Keratinocyte (primary cell): ENCODE data around the gene TRMT61A. TPM values are rescaled to one million over a fixed set of nuclear protein-coding genes. Genes with fewer than 3 reads are reported as not detected.

Source experiments
- DNase-seq: peaks from one replicate; pipeline ENCODE4 v3.0.0-alpha.2; 2011; ENCODE audit warnings: low read depth, missing footprints, low spot score
- FAIRE-seq: peaks from 2 replicates; lab custom pipeline; 2011; peaks lifted over from hg19 to GRCh38; lab: Jason Lieb, UNC
- H2AFZ ChIP-seq: 2 replicates; pipeline ENCODE4 v1.6.0; 2012; ENCODE audit warnings: low read length, control low read depth, inconsistent platforms; ENCODE audit not compliant: control insufficient read depth
- H3K27ac ChIP-seq: 2 replicates; pipeline ENCODE4 v1.5.1; 2011; ENCODE audit warnings: low read length; ENCODE audit not compliant: control insufficient read depth, insufficient read depth
- H3K27me3 ChIP-seq: 3 replicates; pipeline ENCODE4 v1.6.0; 2011; ENCODE audit warnings: low read length; ENCODE audit not compliant: control insufficient read depth, insufficient read depth; ENCODE audit errors: extremely low read depth
- H3K36me3 ChIP-seq, 2 experiments: 2 replicates in 1 of 2; 3 replicates in 1 of 2; pipeline ENCODE4 v1.5.1; 2011; ENCODE audit warnings: low read length in 2 of 2, mild to moderate bottlenecking in 1 of 2; ENCODE audit not compliant: control insufficient read depth in 2 of 2, insufficient read depth in 2 of 2; ENCODE audit errors: extremely low read depth in 1 of 2
- H3K4me1 ChIP-seq: 3 replicates; pipeline ENCODE4 v1.5.1; 2011; ENCODE audit warnings: low read length; ENCODE audit not compliant: control insufficient read depth, insufficient read depth; ENCODE audit errors: extremely low read depth
- H3K4me2 ChIP-seq: 3 replicates; pipeline ENCODE4 v1.6.0; 2011; ENCODE audit warnings: low read depth, low read length; ENCODE audit not compliant: control insufficient read depth, insufficient read depth; ENCODE audit errors: extremely low read depth
- H3K4me3 ChIP-seq, 3 experiments: fragments of 200-600 bp in 1 of 3; sonication (generic) in 1 of 3; 2 replicates in 2 of 3; 3 replicates in 1 of 3; pipeline ENCODE4 v1.5.1; 2011 to 2016; ENCODE audit warnings: low read length in 3 of 3, mild to moderate bottlenecking in 3 of 3, control low read depth in 2 of 3, inconsistent platforms in 1 of 3, low read depth in 1 of 3, mixed read lengths in 1 of 3, mixed run types in 1 of 3, moderate library complexity in 1 of 3; ENCODE audit not compliant: control insufficient read depth in 2 of 3, insufficient read depth in 2 of 3; ENCODE audit errors: extremely low read depth in 1 of 3
- H3K79me2 ChIP-seq: 2 replicates; pipeline ENCODE4 v1.6.0; 2012; ENCODE audit warnings: low read length; ENCODE audit not compliant: control insufficient read depth, insufficient read depth
- H3K9ac ChIP-seq: 3 replicates; pipeline ENCODE4 v1.6.0; 2011; ENCODE audit warnings: low read length; ENCODE audit not compliant: control insufficient read depth, insufficient read depth; ENCODE audit errors: extremely low read depth
- H3K9me1 ChIP-seq: 3 replicates; pipeline ENCODE4 v1.6.0; 2011; ENCODE audit warnings: low read length; ENCODE audit not compliant: control insufficient read depth, insufficient read depth; ENCODE audit errors: extremely low read depth
- H3K9me3 ChIP-seq: 2 replicates; pipeline ENCODE4 v1.5.1; 2012; ENCODE audit warnings: low read depth, low read length; ENCODE audit not compliant: control insufficient read depth
- H4K20me1 ChIP-seq: 3 replicates; pipeline ENCODE4 v1.6.0; 2011; ENCODE audit warnings: low read length; ENCODE audit not compliant: control insufficient read depth, insufficient read depth; ENCODE audit errors: extremely low read depth
- EZH2 ChIP-seq: IDR thresholded peaks from one replicate; pipeline ENCODE4 v1.6.1; 2012; ENCODE audit warnings: inconsistent platforms, mild to moderate bottlenecking, low read length, moderate library complexity
- dilution Hi-C: fragments of 300-500 bp; cut with MboI; formaldehyde crosslinking; loops from one replicate; pipeline ENCODE4 v1.7.0; 2020; ENCODE audit warnings: low sequenced_read_pairs; ENCODE audit not compliant: extremely low pct_ligation_motif_present
- polyA plus RNA-seq, 5 experiments: library from polyadenylated mRNA; depleted of rRNA in 3 of 5; stranded (reverse) in 3 of 5; stranded (forward) in 1 of 5; unstranded in 1 of 5; fragments of >200 nt; gene quantifications; 1 replicate in 1 of 5; 2 replicates in 3 of 5; 3 replicates in 1 of 5; pipeline versions ENCODE4 v1.2.1 to v1.2.3, GENCODE V29; 2011 to 2012; ENCODE audit warnings: missing spikeins in 2 of 5, low read depth in 1 of 5, low replicate concordance in 1 of 5
- TF ChIP-seq, protein P1 (sequence below), 3 experiments: IDR thresholded peaks in 1 of 3; conservative IDR thresholded peaks in 1 of 3; optimal IDR thresholded peaks in 1 of 3; 2 replicates in 2 of 3; 3 replicates in 1 of 3; pipeline versions ENCODE3 to v1.5.1; 2011; ENCODE audit warnings: low read length in 3 of 3, mild to moderate bottlenecking in 3 of 3, moderate library complexity in 2 of 3, control low read depth in 1 of 3, inconsistent platforms in 1 of 3; ENCODE audit not compliant: insufficient read depth in 2 of 3; ENCODE audit errors: extremely low read depth in 1 of 3

Gene TRMT61A
- polyA plus RNA-seq, 1 donor (not counting 4 experiments of a cell fraction or from before 2014, with no cell fraction given) = 4.4 TPM

DNA sequence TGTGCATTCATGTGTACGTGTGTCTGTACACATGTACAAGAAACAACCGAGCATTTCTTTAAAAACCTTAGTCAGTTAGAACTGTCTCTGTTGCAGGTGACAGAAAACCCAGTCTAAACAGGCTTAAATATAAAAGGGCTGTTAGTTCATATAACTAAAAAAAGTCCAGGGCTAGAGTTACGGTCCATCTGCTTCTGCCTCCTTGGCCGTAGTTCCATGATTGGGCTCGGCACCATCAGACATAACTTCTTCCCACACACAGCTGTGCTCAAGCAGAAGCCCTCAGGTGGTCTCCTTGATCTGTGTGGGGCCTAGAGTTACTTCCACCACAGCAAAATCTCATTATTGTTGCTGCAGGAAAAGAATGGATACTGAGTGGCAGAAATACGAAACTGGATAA is 40.9 kb upstream of the TRMT61A start:
- dilution Hi-C loops = no loop called here
- H2AFZ ChIP-seq = no peak overlapping the region
- peaks cover 21 to 27% of the 10 kb centered on the region in 2 experiments for H3K36me3 ChIP-seq

DNA sequence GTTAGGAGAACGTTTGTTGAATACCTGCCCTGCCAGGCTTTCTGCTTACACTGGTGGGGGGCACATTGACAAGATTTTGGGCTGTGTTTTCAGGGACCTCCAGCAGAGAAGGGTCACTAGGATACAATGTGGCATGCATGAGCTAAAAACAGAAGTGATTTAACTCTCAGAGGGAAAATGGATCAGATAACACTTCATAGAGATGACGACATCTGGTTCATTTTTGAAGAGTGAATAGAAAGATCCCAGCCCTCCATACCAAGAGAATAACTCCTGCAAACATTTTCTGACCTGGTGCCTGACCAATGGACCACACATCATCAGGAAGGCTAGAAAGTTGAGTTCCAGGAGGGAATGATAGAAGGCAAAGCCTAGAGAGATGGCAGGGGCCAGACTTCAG is 40.0 kb upstream of the TRMT61A start:
- H3K27ac ChIP-seq = no peak overlapping the region
- peaks cover 3% of the 10 kb centered on the region for H3K4me1 ChIP-seq
- TF ChIP-seq, protein P1, sequence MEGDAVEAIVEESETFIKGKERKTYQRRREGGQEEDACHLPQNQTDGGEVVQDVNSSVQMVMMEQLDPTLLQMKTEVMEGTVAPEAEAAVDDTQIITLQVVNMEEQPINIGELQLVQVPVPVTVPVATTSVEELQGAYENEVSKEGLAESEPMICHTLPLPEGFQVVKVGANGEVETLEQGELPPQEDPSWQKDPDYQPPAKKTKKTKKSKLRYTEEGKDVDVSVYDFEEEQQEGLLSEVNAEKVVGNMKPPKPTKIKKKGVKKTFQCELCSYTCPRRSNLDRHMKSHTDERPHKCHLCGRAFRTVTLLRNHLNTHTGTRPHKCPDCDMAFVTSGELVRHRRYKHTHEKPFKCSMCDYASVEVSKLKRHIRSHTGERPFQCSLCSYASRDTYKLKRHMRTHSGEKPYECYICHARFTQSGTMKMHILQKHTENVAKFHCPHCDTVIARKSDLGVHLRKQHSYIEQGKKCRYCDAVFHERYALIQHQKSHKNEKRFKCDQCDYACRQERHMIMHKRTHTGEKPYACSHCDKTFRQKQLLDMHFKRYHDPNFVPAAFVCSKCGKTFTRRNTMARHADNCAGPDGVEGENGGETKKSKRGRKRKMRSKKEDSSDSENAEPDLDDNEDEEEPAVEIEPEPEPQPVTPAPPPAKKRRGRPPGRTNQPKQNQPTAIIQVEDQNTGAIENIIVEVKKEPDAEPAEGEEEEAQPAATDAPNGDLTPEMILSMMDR (optimal IDR thresholded peaks at IDR 0.05 in 1 of 3, IDR thresholded peaks at IDR 0.05 in 1 of 3, conservative IDR thresholded peaks at IDR 0.05 in 1 of 3; ENCODE audit: extremely low read depth in 1 of 3, insufficient read depth in 2 of 3, low read length in 3 of 3) = no peak
- no peak for TF ChIP-seq EZH2
- no peaks in the 10 kb centered on the region for H3K9me3 ChIP-seq
- DNase-seq = no peak
- H3K36me3 ChIP-seq = peaks cover 25 to 27% of the 10 kb centered on the region in 2 experiments
- dilution Hi-C loops = no loop called here
- H3K79me2 ChIP-seq = peaks cover 8% of the 10 kb centered on the region
- H4K20me1 ChIP-seq = peaks cover 6% of the 10 kb centered on the region
- no peak overlapping the region for H3K4me3 ChIP-seq
- H3K27me3 ChIP-seq = no peaks in the 10 kb centered on the region
- no peak for FAIRE-seq
- H3K9ac ChIP-seq = no peak overlapping the region
- H3K9me1 ChIP-seq = no peaks in the 10 kb centered on the region
- no peak overlapping the region for H2AFZ ChIP-seq
- no peak overlapping the region for H3K4me2 ChIP-seq

More for the DNA sequence above, 40.9 kb upstream of the TRMT61A start:
- Histone ChIP-seq H4K20me1 (peaks cover 6% of the 10 kb centered on the region), H3K9me1 (no peaks in the 10 kb centered on the region), H3K27ac (no peak overlapping the region), H3K9ac (no peak overlapping the region), H3K9me3 (no peaks in the 10 kb centered on the region), H3K4me3 (no peak overlapping the region), H3K79me2 (peaks cover 8% of the 10 kb centered on the region), H3K4me2 (no peak overlapping the region), H3K4me1 (peaks cover 12% of the 10 kb centered on the region), H3K27me3 (no peaks in the 10 kb centered on the region)
- FAIRE-seq (no peak), DNase-seq (no peak)
- TF ChIP-seq EZH2 = no peak
- TF ChIP-seq, protein P1 (optimal IDR thresholded peaks at IDR 0.05 in 1 of 3, IDR thresholded peaks at IDR 0.05 in 1 of 3, conservative IDR thresholded peaks at IDR 0.05 in 1 of 3; ENCODE audit: extremely low read depth in 1 of 3, insufficient read depth in 2 of 3, low read length in 3 of 3) = no peak
